ENCODE data around the gene C1orf115. TPM values are rescaled to one million over a fixed set of nuclear protein-coding genes. Genes with fewer than 3 reads are reported as not detected.
A peak's percentile ranks its signal among the peaks of the same experiment; 100 is the strongest.
"Not testable (repeated sequence)": the region's sequence is repeated elsewhere in the genome, so short reads cannot be mapped to it uniquely, and the experiment has no call there.

C1orf115 gene
- total and polyA plus RNA-seq, 12 donors: 1.1 to 12.7 (median 7.0) TPM

DNA sequence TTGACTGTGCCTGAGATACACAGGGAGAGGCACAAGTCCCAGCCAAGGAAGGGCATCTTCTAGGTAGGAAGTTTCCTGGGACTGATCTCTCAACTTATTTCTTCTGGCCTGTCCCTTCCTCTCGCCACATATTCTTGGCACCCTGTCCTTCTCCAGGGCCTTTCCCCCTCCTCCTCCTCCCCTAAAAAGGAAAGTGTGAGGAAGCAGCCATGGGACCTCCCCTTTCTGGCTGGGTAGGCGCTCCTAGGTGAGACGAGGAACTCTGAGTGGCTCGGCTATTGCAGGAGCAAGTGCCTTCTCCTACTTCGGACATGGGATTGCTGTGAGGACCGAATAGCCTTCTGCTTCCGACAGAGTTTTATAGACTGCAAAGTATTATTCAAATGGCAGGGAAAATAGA, 42.5 kb downstream of the C1orf115 start:
- WGBS, 4 donors: 61 to 67% (median 65%) methylated on average over 7 of the region's 7 CpGs
- peak in 1 of 7 donors; percentile 25 for DNase-seq
- TF ChIP-seq POLR2A (IDR thresholded peaks at IDR 0.05): no peak
- TF ChIP-seq, protein P1, sequence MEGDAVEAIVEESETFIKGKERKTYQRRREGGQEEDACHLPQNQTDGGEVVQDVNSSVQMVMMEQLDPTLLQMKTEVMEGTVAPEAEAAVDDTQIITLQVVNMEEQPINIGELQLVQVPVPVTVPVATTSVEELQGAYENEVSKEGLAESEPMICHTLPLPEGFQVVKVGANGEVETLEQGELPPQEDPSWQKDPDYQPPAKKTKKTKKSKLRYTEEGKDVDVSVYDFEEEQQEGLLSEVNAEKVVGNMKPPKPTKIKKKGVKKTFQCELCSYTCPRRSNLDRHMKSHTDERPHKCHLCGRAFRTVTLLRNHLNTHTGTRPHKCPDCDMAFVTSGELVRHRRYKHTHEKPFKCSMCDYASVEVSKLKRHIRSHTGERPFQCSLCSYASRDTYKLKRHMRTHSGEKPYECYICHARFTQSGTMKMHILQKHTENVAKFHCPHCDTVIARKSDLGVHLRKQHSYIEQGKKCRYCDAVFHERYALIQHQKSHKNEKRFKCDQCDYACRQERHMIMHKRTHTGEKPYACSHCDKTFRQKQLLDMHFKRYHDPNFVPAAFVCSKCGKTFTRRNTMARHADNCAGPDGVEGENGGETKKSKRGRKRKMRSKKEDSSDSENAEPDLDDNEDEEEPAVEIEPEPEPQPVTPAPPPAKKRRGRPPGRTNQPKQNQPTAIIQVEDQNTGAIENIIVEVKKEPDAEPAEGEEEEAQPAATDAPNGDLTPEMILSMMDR (IDR thresholded peaks at IDR 0.05): no peak
- peaks cover 0 to 14% of the 10 kb centered on the region in 2 donors for H3K4me1 ChIP-seq (replicated peaks in 1 of 2)
- no peaks in the 10 kb centered on the region for H3K9me3 ChIP-seq (replicated peaks in 1 of 3)
- H3K4me3 ChIP-seq: peak overlapping the region in 2 of 4 donors; percentile 19 to 28
- no peaks in the 10 kb centered on the region for H3K27me3 ChIP-seq
- H3K27ac ChIP-seq: peak overlapping the region in 3 of 5 donors; percentile 2 to 70 (median 52)
- H3K36me3 ChIP-seq (replicated peaks in 1 of 2): no peaks in the 10 kb centered on the region
- intact Hi-C loops (cut with DNase I): loop anchor here in 1 of 2 donors (5.0 kb wide), 1 partner anchor 40 kb away; the partner anchor contains the start of gene C1orf115

DNA sequence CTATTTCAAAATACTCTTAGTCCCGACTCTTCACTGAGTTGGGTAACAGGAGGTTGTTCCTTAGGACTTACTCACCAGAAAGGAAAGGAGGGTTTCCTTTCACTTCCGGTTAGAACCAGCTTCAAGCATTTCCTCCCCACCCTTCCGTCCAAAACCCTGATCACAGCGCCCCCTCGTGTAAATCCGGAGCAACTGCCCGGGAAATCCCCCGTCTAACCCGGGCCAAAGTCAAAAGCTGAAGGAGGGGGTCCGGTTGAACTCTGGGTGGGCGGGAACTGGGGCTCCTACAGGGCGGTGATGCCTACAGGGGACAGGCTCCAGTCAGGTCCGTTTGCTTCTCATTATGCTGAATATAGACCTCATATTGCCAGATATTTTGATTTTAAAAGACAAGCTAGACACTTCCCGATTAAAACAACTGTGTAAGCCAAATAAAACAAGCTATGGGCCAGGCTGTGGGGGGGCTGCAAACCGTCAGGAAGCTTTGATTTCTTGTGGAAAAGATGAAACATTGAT, 43.0 kb downstream of the C1orf115 start:
- DNase-seq: peak; percentile 68 to 84 (median 79)
- peak overlapping the region in 3 of 5 donors; percentile 2 to 52 (median 18) for H3K27ac ChIP-seq

DNA sequence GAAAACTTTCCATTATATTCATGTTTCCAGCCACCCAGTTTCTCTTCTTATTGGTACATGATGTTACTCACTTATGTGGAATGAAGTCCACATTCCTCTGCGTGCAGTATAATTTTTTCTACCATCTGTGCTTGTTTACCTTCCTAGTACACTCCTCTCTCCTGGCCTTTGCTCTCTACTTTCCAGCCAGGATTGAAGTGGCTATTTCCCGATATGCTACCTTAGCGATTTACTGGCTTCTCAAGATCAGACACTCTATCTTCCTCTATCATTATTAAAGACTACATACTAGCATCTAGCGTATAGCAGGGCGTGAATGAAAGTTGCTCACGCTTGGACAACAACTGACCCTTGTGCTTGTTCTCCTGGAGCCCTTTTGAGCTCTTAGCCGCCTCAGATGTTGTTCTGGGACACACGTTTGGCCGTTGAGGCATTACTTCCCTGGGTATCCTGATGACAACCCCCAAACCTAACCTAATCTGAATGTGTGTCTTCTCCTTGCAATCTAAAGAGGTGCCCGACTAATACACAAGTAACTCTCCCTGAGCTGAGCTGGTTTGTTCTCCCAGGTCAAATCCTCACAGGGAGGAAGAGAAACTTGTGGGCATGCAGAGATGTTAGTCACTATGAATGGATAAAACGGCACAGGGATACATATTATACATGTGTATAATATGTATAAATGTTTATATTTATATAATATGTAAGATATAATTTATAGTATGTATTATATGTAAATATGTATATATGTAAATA, 44.6 kb downstream of the C1orf115 start:
- H3K27ac ChIP-seq: no peak overlapping the region
- TF ChIP-seq POLR2A (IDR thresholded peaks at IDR 0.05): no peak
- TF ChIP-seq, protein P1 (IDR thresholded peaks at IDR 0.05): no peak
- H3K4me3 ChIP-seq: no peak overlapping the region
- WGBS, 4 donors: 76 to 87% (median 82%) methylated on average over 11 of the region's 11 CpGs
- peaks cover 0 to 14% of the 10 kb centered on the region in 2 donors for H3K4me1 ChIP-seq (replicated peaks in 1 of 2)
- intact Hi-C loops (cut with DNase I): loop anchor here in 1 of 2 donors (5.0 kb wide), 1 partner anchor 42 kb away; the partner anchor contains the start of gene C1orf115
- no peaks in the 10 kb centered on the region for H3K9me3 ChIP-seq (replicated peaks in 1 of 3)
- H3K36me3 ChIP-seq (replicated peaks in 1 of 2): no peaks in the 10 kb centered on the region
- DNase-seq: no peak
- no peaks in the 10 kb centered on the region for H3K27me3 ChIP-seq

More for the DNA sequence above, 43.0 kb downstream of the C1orf115 start:
- H3K9me3 ChIP-seq (replicated peaks in 1 of 3): no peaks in the 10 kb centered on the region
- H3K27me3 ChIP-seq: no peaks in the 10 kb centered on the region
- H3K4me1 ChIP-seq (replicated peaks in 1 of 2): peaks cover 0 to 14% of the 10 kb centered on the region in 2 donors
- intact Hi-C loops (cut with DNase I): loop anchor here in 1 of 2 donors (5.0 kb wide), 1 partner anchor 41 kb away; the partner anchor contains the start of gene C1orf115
- TF ChIP-seq POLR2A (IDR thresholded peaks at IDR 0.05): no peak
- TF ChIP-seq, protein P1 (IDR thresholded peaks at IDR 0.05): peak; percentile 71 to 88 (median 86)
- H3K4me3 ChIP-seq: peak overlapping the region in 1 of 4 donors; percentile 28
- 1 to 2% (median 1%) methylated on average over 14 to 15 of the region's 15 CpGs for WGBS, 4 donors
- H3K36me3 ChIP-seq (replicated peaks in 1 of 2): no peaks in the 10 kb centered on the region

DNA sequence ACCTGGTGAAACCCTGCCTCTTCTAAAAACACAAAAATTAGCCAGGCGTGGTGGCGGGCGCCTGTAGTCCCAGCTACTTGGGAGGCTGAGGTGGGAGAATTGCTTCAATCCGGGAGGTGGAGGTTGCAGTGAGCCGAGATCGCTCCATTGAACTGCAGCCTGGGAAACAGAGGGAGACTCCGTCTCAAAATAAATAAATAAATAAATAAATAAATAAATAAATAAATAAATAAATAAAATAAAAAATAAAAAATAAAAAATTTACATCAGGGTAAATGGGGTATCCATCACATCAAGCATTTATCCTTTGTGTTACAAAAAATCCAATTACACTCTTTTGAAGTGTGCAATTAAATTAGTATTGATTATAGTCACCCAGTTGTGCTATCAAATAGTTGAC, 46.1 kb downstream of the C1orf115 start:
- H3K4me3 ChIP-seq; DNase-seq; H3K9me3 ChIP-seq (replicated peaks in 1 of 3); H3K27ac ChIP-seq; H3K36me3 ChIP-seq (replicated peaks in 1 of 2); H3K27me3 ChIP-seq; intact Hi-C loops (cut with DNase I): not testable (repeated sequence)
- H3K4me1 ChIP-seq (replicated peaks in 1 of 2): peaks cover 0 to 14% of the 10 kb centered on the region in 2 donors
- WGBS, 4 donors: 93 to 97% (median 96%) methylated on average over 7 of the region's 7 CpGs
